ENCODE measurements around the gene AFMID.

GRCh38 chr17:78231991-78232858, 45.1 kb downstream of the AFMID start:
- TF ChIP-seq CTCF (IDR thresholded peaks at IDR 0.05 in 4 of 5, conservative IDR thresholded peaks at IDR 0.05 in 1 of 5) (no peak), POLR2A (IDR thresholded peaks at IDR 0.05) (no peak)
